Measurements from ENCODE around the gene KLF3. TPM values are rescaled to one million over a fixed set of nuclear protein-coding genes. Genes with fewer than 3 reads are reported as not detected.

The KLF3 gene
- total RNA-seq, 6 experiments from 2014 or later, result 21.3 to 37.6 (median 26.8) TPM

GRCh38 chr4:38647101-38647819 is 16.7 kb upstream of the KLF3 start:
- DNase-seq (no peak), ATAC-seq (no peak)
- Histone ChIP-seq H3K4me1 (no peaks in the 10 kb centered on the region), H3K4me3 (no peak overlapping the region), H3K27ac (no peak overlapping the region), H3K9me3 (no peaks in the 10 kb centered on the region), H3K27me3 (no peaks in the 10 kb centered on the region), H3K36me3 (no peaks in the 10 kb centered on the region)
- intact Hi-C loops (cut with DNase I), result no loop called here
- 93% methylated on average over 2 of the region's 2 CpGs for WGBS (ENCODE audit: insufficient coverage, low coverage, low lambda C conversion rate, missing lambda C conversion rate)
- no peak for TF ChIP-seq CTCF (IDR thresholded peaks at IDR 0.05)
- TF ChIP-seq POLR2A (IDR thresholded peaks at IDR 0.05), result no peak

DNA sequence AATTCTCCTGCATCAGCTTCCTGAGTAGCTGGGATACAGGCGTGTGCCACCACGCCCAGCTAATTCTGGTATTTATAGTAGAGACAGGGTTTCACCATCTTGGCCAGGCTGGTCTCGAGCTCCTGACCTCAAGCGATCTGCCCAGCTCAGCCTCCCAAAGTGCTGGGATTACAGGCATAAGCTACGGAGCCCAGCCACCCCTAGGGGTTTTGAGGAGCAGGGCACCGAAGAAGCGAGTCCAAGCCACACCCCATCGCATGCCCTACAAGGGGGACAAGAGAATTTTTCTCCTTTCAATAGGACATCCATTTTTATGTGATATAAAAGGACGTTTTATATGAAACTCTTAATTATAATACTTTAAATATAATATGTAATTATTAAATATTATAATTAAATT is 13.9 kb upstream of the KLF3 start:
- H3K27me3 ChIP-seq, result no peaks in the 10 kb centered on the region
- intact Hi-C loops (cut with DNase I), result no loop called here
- H3K4me3 ChIP-seq, result no peak overlapping the region
- H3K27ac ChIP-seq, result no peak overlapping the region
- WGBS (ENCODE audit: insufficient coverage, low coverage, low lambda C conversion rate, missing lambda C conversion rate), result 84% methylated on average over 7 of the region's 9 CpGs
- H3K4me1 ChIP-seq, result no peaks in the 10 kb centered on the region
- DNase-seq (no peak), ATAC-seq (no peak)
- TF ChIP-seq CTCF (IDR thresholded peaks at IDR 0.05), result no peak
- no peak for TF ChIP-seq POLR2A (IDR thresholded peaks at IDR 0.05)
- H3K36me3 ChIP-seq, result no peaks in the 10 kb centered on the region
- H3K9me3 ChIP-seq, result no peaks in the 10 kb centered on the region

DNA sequence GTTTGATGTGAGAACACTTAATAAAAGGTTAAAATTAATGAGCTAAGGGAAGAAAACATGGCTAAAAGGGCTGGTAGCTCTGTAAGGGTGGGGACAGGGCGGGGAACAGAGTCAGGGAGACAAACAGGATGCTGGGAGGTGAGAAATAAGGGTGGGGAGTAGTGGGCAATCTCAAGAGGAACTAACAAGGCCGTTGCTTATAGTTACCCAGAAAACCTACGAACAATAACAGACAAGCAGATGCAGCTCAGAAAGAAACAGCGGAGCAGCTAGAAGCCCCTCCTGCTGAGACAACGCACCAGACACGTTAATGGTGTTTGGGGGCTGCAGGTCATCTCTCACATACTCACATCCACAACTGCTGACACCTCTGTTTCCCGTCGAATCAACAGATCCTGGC is 9.7 kb upstream of the KLF3 start:
- WGBS (ENCODE audit: insufficient coverage, low coverage, low lambda C conversion rate, missing lambda C conversion rate), result 50% methylated on average over 8 of the region's 8 CpGs
- ATAC-seq (peak in 2 of 4 donors; percentile 17 to 38), DNase-seq (no peak)
- no peak overlapping the region for H3K4me3 ChIP-seq
- no peaks in the 10 kb centered on the region for H3K36me3 ChIP-seq
- TF ChIP-seq POLR2A (IDR thresholded peaks at IDR 0.05) (no peak), CTCF (IDR thresholded peaks at IDR 0.05) (no peak)
- H3K27ac ChIP-seq, result no peak overlapping the region
- H3K9me3 ChIP-seq, result no peaks in the 10 kb centered on the region
- H3K4me1 ChIP-seq, result no peaks in the 10 kb centered on the region
- no peaks in the 10 kb centered on the region for H3K27me3 ChIP-seq
- intact Hi-C loops (cut with DNase I), result no loop called here

GRCh38 chr4:38656111-38656510 is 7.9 kb upstream of the KLF3 start:
- H3K36me3 ChIP-seq, result no peaks in the 10 kb centered on the region
- 93% methylated on average over 2 of the region's 2 CpGs for WGBS (ENCODE audit: insufficient coverage, low coverage, low lambda C conversion rate, missing lambda C conversion rate)
- intact Hi-C loops (cut with DNase I), result no loop called here
- no peak for ATAC-seq
- TF ChIP-seq POLR2A (IDR thresholded peaks at IDR 0.05), result no peak
- no peaks in the 10 kb centered on the region for H3K4me1 ChIP-seq
- H3K27ac ChIP-seq, result no peak overlapping the region
- no peak for DNase-seq
- no peaks in the 10 kb centered on the region for H3K27me3 ChIP-seq
- no peak overlapping the region for H3K4me3 ChIP-seq
- H3K9me3 ChIP-seq, result no peaks in the 10 kb centered on the region

- peaks cover 0 to 5% (median 0%) of the 10 kb centered on the region in 4 donors for H3K4me1 ChIP-seq
- intact Hi-C loops (cut with DNase I), result no loop called here
- no peaks in the 10 kb centered on the region for H3K27me3 ChIP-seq
- H3K9me3 ChIP-seq, result no peaks in the 10 kb centered on the region
- TF ChIP-seq CTCF (IDR thresholded peaks at IDR 0.05) (no peak), POLR2A (IDR thresholded peaks at IDR 0.05) (no peak)
- H3K27ac ChIP-seq, result no peak overlapping the region
- 65% methylated on average over 2 of the region's 3 CpGs for WGBS (ENCODE audit: insufficient coverage, low coverage, low lambda C conversion rate, missing lambda C conversion rate)
- H3K36me3 ChIP-seq, result no peaks in the 10 kb centered on the region
- DNase-seq (no peak), ATAC-seq (no peak)
- H3K4me3 ChIP-seq, result no peak overlapping the region
Observed at GRCh38 chr4:38659346-38659745, 4.7 kb upstream of the KLF3 start.

Data from right lobe of liver (tissue), 6 donors.